Measurements from ENCODE around the gene PRSS27.

The PRSS27 gene

GRCh38 chr16:2728034-2728433 is 8.0 kb upstream of the PRSS27 start:
- no peaks in the 10 kb centered on the region for H3K9me2 ChIP-seq (ENCODE audit: low read depth, low read length)
- H3K79me2 ChIP-seq (ENCODE audit: insufficient read depth, low read length) = no peaks in the 10 kb centered on the region
- no peaks in the 10 kb centered on the region for H3F3A ChIP-seq (ENCODE audit: insufficient read depth, low read length)
- TF ChIP-seq EZH2 (IDR thresholded peaks at IDR 0.05; ENCODE audit: borderline replicate concordance, low read length) = no peak
- no peak for TF ChIP-seq CTCF (IDR thresholded peaks at IDR 0.05; ENCODE audit: low read length)
- no peaks in the 10 kb centered on the region; the same call in 1 of the 2 replicates for H3K27me3 ChIP-seq (ENCODE audit: insufficient read depth, low read length)
- H4K20me1 ChIP-seq (ENCODE audit: insufficient read depth, low read length) = no peaks in the 10 kb centered on the region
- H3K9ac ChIP-seq (ENCODE audit: low read length) = no peak overlapping the region
- H3K9me3 ChIP-seq (ENCODE audit: low read length) = no peaks in the 10 kb centered on the region
- no peak overlapping the region for H3K4me3 ChIP-seq (ENCODE audit: low read depth, low read length, poor library complexity, severe bottlenecking)
- no peak overlapping the region for H2AFZ ChIP-seq (ENCODE audit: low read length)
- H3K27ac ChIP-seq (ENCODE audit: low read depth, low read length, poor library complexity, severe bottlenecking) = no peak overlapping the region
- no peaks in the 10 kb centered on the region for H3K4me1 ChIP-seq (ENCODE audit: insufficient read depth, low read length, severe bottlenecking)
- H3K4me2 ChIP-seq (ENCODE audit: low read length) = no peak overlapping the region
- H3K36me3 ChIP-seq (ENCODE audit: insufficient read depth, low read length) = no peaks in the 10 kb centered on the region

- Histone ChIP-seq H2AFZ (ENCODE audit: low read length) (no peak overlapping the region), H3K9me2 (ENCODE audit: low read depth, low read length) (no peaks in the 10 kb centered on the region), H3K27ac (ENCODE audit: low read depth, low read length, poor library complexity, severe bottlenecking) (no peak overlapping the region), H3K4me2 (ENCODE audit: low read length) (no peak overlapping the region), H3K4me1 (ENCODE audit: insufficient read depth, low read length, severe bottlenecking) (peaks cover 1% of the 10 kb centered on the region), H3K9me3 (ENCODE audit: low read length) (no peaks in the 10 kb centered on the region), H3K27me3 (ENCODE audit: insufficient read depth, low read length) (no peaks in the 10 kb centered on the region; the same call in 1 of the 2 replicates), H3K9ac (ENCODE audit: low read length) (no peak overlapping the region), H3F3A (ENCODE audit: insufficient read depth, low read length) (no peaks in the 10 kb centered on the region), H3K36me3 (ENCODE audit: insufficient read depth, low read length) (no peaks in the 10 kb centered on the region), H4K20me1 (ENCODE audit: insufficient read depth, low read length) (no peaks in the 10 kb centered on the region), H3K4me3 (ENCODE audit: low read depth, low read length, poor library complexity, severe bottlenecking) (no peak overlapping the region), H3K79me2 (ENCODE audit: insufficient read depth, low read length) (no peaks in the 10 kb centered on the region)
- TF ChIP-seq EZH2 (IDR thresholded peaks at IDR 0.05; ENCODE audit: borderline replicate concordance, low read length) (no peak), CTCF (IDR thresholded peaks at IDR 0.05; ENCODE audit: low read length) (no peak)
Observed at GRCh38 chr16:2726923-2727322, 6.9 kb upstream of the PRSS27 start.

GRCh38 chr16:2724816-2725348 is 4.9 kb upstream of the PRSS27 start:
- TF ChIP-seq CTCF (IDR thresholded peaks at IDR 0.05; ENCODE audit: low read length) = no peak
- TF ChIP-seq EZH2 (IDR thresholded peaks at IDR 0.05; ENCODE audit: borderline replicate concordance, low read length) = no peak
- H2AFZ ChIP-seq (ENCODE audit: low read length) = no peak overlapping the region
- no peaks in the 10 kb centered on the region for H4K20me1 ChIP-seq (ENCODE audit: insufficient read depth, low read length)
- no peak overlapping the region for H3K4me3 ChIP-seq (ENCODE audit: low read depth, low read length, poor library complexity, severe bottlenecking)
- no peaks in the 10 kb centered on the region for H3K36me3 ChIP-seq (ENCODE audit: insufficient read depth, low read length)
- H3K79me2 ChIP-seq (ENCODE audit: insufficient read depth, low read length) = no peaks in the 10 kb centered on the region
- H3K9me2 ChIP-seq (ENCODE audit: low read depth, low read length) = no peaks in the 10 kb centered on the region
- H3K27ac ChIP-seq (ENCODE audit: low read depth, low read length, poor library complexity, severe bottlenecking) = no peak overlapping the region
- no peaks in the 10 kb centered on the region for H3K9me3 ChIP-seq (ENCODE audit: low read length)
- H3K27me3 ChIP-seq (ENCODE audit: insufficient read depth, low read length) = no peaks in the 10 kb centered on the region; the same call in 1 of the 2 replicates
- H3K9ac ChIP-seq (ENCODE audit: low read length) = no peak overlapping the region
- peaks cover 11% of the 10 kb centered on the region for H3K4me1 ChIP-seq (ENCODE audit: insufficient read depth, low read length, severe bottlenecking)
- H3K4me2 ChIP-seq (ENCODE audit: low read length) = no peak overlapping the region
- no peaks in the 10 kb centered on the region for H3F3A ChIP-seq (ENCODE audit: insufficient read depth, low read length)
